Measurements from ENCODE around the gene HIGD1A. TPM values are rescaled to one million over a fixed set of nuclear protein-coding genes. Genes with fewer than 3 reads are reported as not detected.
A peak's percentile ranks its signal among the peaks of the same experiment; 100 is the strongest.

HIGD1A gene
- total RNA-seq, 1 donor from 2014 or later = 90.1 TPM

DNA sequence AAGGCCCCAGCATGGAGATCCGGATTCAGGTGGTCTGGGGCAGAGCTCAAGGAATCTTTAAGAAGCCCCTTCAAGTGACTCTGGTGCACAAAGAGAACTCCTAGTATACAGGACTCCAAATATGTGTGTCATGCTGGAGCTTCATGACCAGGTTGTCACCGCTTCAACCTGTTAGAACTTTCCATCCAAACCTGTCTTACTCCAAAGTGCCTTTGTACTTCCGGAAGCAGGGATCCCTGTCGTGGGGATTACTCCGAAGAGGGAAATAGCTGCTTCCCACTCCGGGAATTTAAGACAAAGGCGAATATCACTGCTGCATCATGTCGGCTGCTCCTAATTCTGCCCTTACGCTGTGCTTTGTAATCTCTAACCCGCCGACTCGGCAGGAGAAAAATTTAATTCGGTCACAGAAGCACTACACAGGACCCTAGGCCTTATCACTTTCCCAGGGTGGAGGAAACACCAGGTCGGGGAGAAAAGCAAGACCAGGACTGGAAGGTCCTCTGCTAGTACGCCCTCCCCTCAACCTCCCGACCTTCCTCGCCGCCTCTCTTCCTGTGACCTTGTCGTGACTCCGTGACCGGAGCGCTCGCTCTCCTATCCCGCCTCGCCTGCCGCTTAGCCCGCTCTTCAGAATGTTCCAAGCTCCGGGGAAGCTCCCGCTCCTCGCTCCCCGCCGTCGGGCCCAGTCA lies 730 bp downstream of the HIGD1A start:
- peaks cover 17% of the 10 kb centered on the region for H3K36me3 Mint-ChIP-seq (ENCODE audit: low read depth)
- peaks cover 23% of the 10 kb centered on the region for H3K27me3 Mint-ChIP-seq (ENCODE audit: insufficient read depth)
- peak overlapping the region; percentile 90 for H3K27ac Mint-ChIP-seq
- no peaks in the 10 kb centered on the region for H3K9me3 Mint-ChIP-seq
- H3K4me1 Mint-ChIP-seq (ENCODE audit: low read depth) = peaks cover 43% of the 10 kb centered on the region
- intact Hi-C loops (cut with micrococcal nuclease) = loop anchor here (1.0 to 10.0 kb wide), 10 partner anchors 22 to 1531 kb away; partner anchors contain the start of genes ABHD5, CCDC13, NKTR and SNRK
- peak overlapping the region; percentile 99 for H3K4me3 Mint-ChIP-seq
- DNase-seq (ENCODE audit: low spot score) = peak; percentile 40

- peaks cover 17% of the 10 kb centered on the region for H3K36me3 Mint-ChIP-seq (ENCODE audit: low read depth)
- no peak for DNase-seq (ENCODE audit: low spot score)
- intact Hi-C loops (cut with micrococcal nuclease) = loop anchor here (5.0 to 10.0 kb wide), 2 partner anchors 484 to 1532 kb away; partner anchors contain the start of genes SNRK and TCAIM
- peak overlapping the region; percentile 99 for H3K4me3 Mint-ChIP-seq
- no peaks in the 10 kb centered on the region for H3K9me3 Mint-ChIP-seq
- H3K27ac Mint-ChIP-seq = no peak overlapping the region
- peaks cover 22% of the 10 kb centered on the region for H3K27me3 Mint-ChIP-seq (ENCODE audit: insufficient read depth)
- H3K4me1 Mint-ChIP-seq (ENCODE audit: low read depth) = peaks cover 43% of the 10 kb centered on the region
These were observed 1.3 kb downstream of the HIGD1A start for GRCh38 chr3:42802876-42803413.

DNA sequence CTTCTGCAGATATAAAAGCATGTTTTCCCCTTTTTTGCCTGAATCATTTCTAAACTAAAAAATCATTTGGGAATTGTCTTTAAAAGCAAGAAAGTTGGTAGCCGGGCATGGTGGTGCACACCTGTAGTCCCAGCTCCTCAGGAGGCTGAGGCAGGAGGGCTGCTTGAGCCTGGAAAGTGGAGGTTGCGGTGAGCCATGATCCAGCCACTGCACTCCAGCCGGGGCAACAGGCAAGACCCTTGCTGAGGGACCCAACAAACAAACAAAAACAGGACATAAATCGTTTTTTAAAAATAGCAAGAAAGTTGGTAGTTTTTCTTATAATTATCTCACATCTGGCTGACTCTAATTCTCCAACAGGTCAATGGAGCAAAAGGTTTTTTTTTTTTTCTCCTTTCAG lies 2.5 kb downstream of the HIGD1A start:
- peaks cover 14% of the 10 kb centered on the region for H3K27me3 Mint-ChIP-seq (ENCODE audit: insufficient read depth)
- no peak overlapping the region for H3K27ac Mint-ChIP-seq
- no peak overlapping the region for H3K4me3 Mint-ChIP-seq
- intact Hi-C loops (cut with micrococcal nuclease) = loop anchor here (5.0 to 10.0 kb wide), 2 partner anchors 486 to 1533 kb away; partner anchors contain the start of genes SNRK and TCAIM
- DNase-seq (ENCODE audit: low spot score) = no peak
- H3K36me3 Mint-ChIP-seq (ENCODE audit: low read depth) = peaks cover 17% of the 10 kb centered on the region
- no peaks in the 10 kb centered on the region for H3K9me3 Mint-ChIP-seq
- peaks cover 43% of the 10 kb centered on the region for H3K4me1 Mint-ChIP-seq (ENCODE audit: low read depth)

DNA sequence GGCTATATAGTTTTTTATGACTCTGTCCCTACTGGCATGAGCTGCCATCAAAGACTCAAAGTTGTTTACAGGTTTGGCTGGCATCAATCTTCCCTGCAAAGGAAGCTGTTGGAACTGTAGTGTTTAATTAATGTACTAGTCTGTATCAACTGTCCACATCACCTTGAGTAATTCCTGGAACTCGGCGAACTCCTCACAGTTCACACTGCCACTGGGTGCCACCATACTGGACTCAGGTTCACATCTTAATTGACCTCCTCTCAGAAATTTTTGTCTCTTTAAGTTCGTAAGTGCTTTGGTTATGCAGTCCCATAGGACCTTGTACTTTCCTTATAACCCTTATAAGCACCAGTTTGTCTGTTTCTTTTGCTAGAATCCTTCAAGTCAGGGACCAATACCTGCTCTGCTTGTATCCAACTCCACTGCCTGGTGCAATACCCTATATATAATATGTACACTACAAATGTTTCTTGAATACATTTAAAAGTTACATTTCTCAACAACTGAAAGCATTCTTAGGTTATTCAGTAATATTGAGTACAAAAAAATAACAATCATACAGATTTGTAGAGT lies 3.2 kb downstream of the HIGD1A start:
- no peak overlapping the region for H3K4me3 Mint-ChIP-seq
- peaks cover 17% of the 10 kb centered on the region for H3K36me3 Mint-ChIP-seq (ENCODE audit: low read depth)

GRCh38 chr3:42800251-42800650 lies 4.0 kb downstream of the HIGD1A start:
- peaks cover 2% of the 10 kb centered on the region for H3K27me3 Mint-ChIP-seq (ENCODE audit: insufficient read depth)
- DNase-seq (ENCODE audit: low spot score) = no peak
- no peak overlapping the region for H3K27ac Mint-ChIP-seq
- intact Hi-C loops (cut with micrococcal nuclease) = loop anchor here (5.0 to 10.0 kb wide), 2 partner anchors 487 to 1535 kb away; partner anchors contain the start of genes SNRK and TCAIM
- H3K36me3 Mint-ChIP-seq (ENCODE audit: low read depth) = peaks cover 20% of the 10 kb centered on the region
- no peaks in the 10 kb centered on the region for H3K9me3 Mint-ChIP-seq
- H3K4me1 Mint-ChIP-seq (ENCODE audit: low read depth) = peaks cover 43% of the 10 kb centered on the region
- H3K4me3 Mint-ChIP-seq = no peak overlapping the region

More for the DNA sequence above, 3.2 kb downstream of the HIGD1A start:
- H3K4me1 Mint-ChIP-seq (ENCODE audit: low read depth) = peaks cover 43% of the 10 kb centered on the region
- DNase-seq (ENCODE audit: low spot score) = no peak
- peaks cover 9% of the 10 kb centered on the region for H3K27me3 Mint-ChIP-seq (ENCODE audit: insufficient read depth)
- H3K27ac Mint-ChIP-seq = no peak overlapping the region
- intact Hi-C loops (cut with micrococcal nuclease) = loop anchor here (5.0 to 10.0 kb wide), 2 partner anchors 486 to 1534 kb away; partner anchors contain the start of genes SNRK and TCAIM
- H3K9me3 Mint-ChIP-seq = no peaks in the 10 kb centered on the region

DNA sequence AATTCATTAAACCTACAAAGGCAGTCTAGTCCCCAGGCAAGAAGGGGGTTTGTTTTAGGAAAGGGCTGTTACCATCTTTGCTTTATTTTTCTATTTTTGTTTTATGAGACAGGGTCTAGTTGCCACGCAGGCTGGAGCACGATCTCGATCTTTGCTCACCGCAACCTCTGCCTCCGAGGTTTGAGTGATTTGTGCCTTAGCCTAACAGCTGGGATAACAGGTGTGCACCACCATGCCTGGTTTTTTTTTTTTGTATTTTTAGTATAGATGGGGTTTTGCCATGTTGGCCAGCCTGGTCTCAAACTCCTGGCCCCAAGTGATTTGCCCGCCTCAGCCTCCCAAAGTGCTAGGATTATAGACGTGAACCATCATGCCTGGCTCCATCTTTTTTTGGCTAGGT lies 4.9 kb downstream of the HIGD1A start:
- Mint-ChIP-seq H3K9me3 (no peaks in the 10 kb centered on the region), H3K27me3 (ENCODE audit: insufficient read depth) (no peaks in the 10 kb centered on the region), H3K4me3 (no peak overlapping the region), H3K27ac (no peak overlapping the region), H3K36me3 (ENCODE audit: low read depth) (peaks cover 20% of the 10 kb centered on the region), H3K4me1 (ENCODE audit: low read depth) (peaks cover 35% of the 10 kb centered on the region)
- no peak for DNase-seq (ENCODE audit: low spot score)
- intact Hi-C loops (cut with micrococcal nuclease) = no loop called here

GRCh38 chr3:42796332-42796885 lies 7.9 kb downstream of the HIGD1A start:
- Mint-ChIP-seq H3K36me3 (ENCODE audit: low read depth) (peaks cover 25% of the 10 kb centered on the region), H3K4me1 (ENCODE audit: low read depth) (peaks cover 13% of the 10 kb centered on the region)

GRCh38 chr3:42795621-42796181 lies 8.6 kb downstream of the HIGD1A start:
- no peaks in the 10 kb centered on the region for H3K27me3 Mint-ChIP-seq (ENCODE audit: insufficient read depth)
- peaks cover 11% of the 10 kb centered on the region for H3K4me1 Mint-ChIP-seq (ENCODE audit: low read depth)
- DNase-seq (ENCODE audit: low spot score) = no peak
- peaks cover 23% of the 10 kb centered on the region for H3K36me3 Mint-ChIP-seq (ENCODE audit: low read depth)
- no peaks in the 10 kb centered on the region for H3K9me3 Mint-ChIP-seq
- intact Hi-C loops (cut with micrococcal nuclease) = no loop called here
- H3K4me3 Mint-ChIP-seq = no peak overlapping the region
- H3K27ac Mint-ChIP-seq = no peak overlapping the region

More at GRCh38 chr3:42796332-42796885, 7.9 kb downstream of the HIGD1A start:
- H3K9me3 Mint-ChIP-seq = no peaks in the 10 kb centered on the region
- intact Hi-C loops (cut with micrococcal nuclease) = no loop called here
- H3K4me3 Mint-ChIP-seq = no peak overlapping the region
- no peak overlapping the region for H3K27ac Mint-ChIP-seq
- DNase-seq (ENCODE audit: low spot score) = no peak
- no peaks in the 10 kb centered on the region for H3K27me3 Mint-ChIP-seq (ENCODE audit: insufficient read depth)

GRCh38 chr3:42790714-42791229 lies 13.5 kb downstream of the HIGD1A start:
- intact Hi-C loops (cut with micrococcal nuclease) = no loop called here
- DNase-seq (ENCODE audit: low spot score) = no peak
- Mint-ChIP-seq H3K9me3 (no peaks in the 10 kb centered on the region), H3K27me3 (ENCODE audit: insufficient read depth) (no peaks in the 10 kb centered on the region), H3K4me3 (no peak overlapping the region), H3K27ac (no peak overlapping the region), H3K36me3 (ENCODE audit: low read depth) (peaks cover 26% of the 10 kb centered on the region), H3K4me1 (ENCODE audit: low read depth) (peaks cover 6% of the 10 kb centered on the region)

- Mint-ChIP-seq H3K9me3 (no peaks in the 10 kb centered on the region), H3K4me3 (no peak overlapping the region), H3K27me3 (ENCODE audit: insufficient read depth) (no peaks in the 10 kb centered on the region), H3K4me1 (ENCODE audit: low read depth) (peaks cover 6% of the 10 kb centered on the region), H3K27ac (no peak overlapping the region), H3K36me3 (ENCODE audit: low read depth) (peaks cover 23% of the 10 kb centered on the region)
- no peak for DNase-seq (ENCODE audit: low spot score)
- intact Hi-C loops (cut with micrococcal nuclease) = no loop called here
These were observed 17.7 kb downstream of the HIGD1A start for GRCh38 chr3:42786631-42787030.

GRCh38 chr3:42786212-42786611 lies 18.1 kb downstream of the HIGD1A start:
- DNase-seq (ENCODE audit: low spot score) = no peak
- H3K4me3 Mint-ChIP-seq = no peak overlapping the region
- intact Hi-C loops (cut with micrococcal nuclease) = no loop called here
- peaks cover 23% of the 10 kb centered on the region for H3K36me3 Mint-ChIP-seq (ENCODE audit: low read depth)
- H3K27ac Mint-ChIP-seq = no peak overlapping the region
- H3K27me3 Mint-ChIP-seq (ENCODE audit: insufficient read depth) = no peaks in the 10 kb centered on the region
- no peaks in the 10 kb centered on the region for H3K9me3 Mint-ChIP-seq
- H3K4me1 Mint-ChIP-seq (ENCODE audit: low read depth) = peaks cover 6% of the 10 kb centered on the region

DNA sequence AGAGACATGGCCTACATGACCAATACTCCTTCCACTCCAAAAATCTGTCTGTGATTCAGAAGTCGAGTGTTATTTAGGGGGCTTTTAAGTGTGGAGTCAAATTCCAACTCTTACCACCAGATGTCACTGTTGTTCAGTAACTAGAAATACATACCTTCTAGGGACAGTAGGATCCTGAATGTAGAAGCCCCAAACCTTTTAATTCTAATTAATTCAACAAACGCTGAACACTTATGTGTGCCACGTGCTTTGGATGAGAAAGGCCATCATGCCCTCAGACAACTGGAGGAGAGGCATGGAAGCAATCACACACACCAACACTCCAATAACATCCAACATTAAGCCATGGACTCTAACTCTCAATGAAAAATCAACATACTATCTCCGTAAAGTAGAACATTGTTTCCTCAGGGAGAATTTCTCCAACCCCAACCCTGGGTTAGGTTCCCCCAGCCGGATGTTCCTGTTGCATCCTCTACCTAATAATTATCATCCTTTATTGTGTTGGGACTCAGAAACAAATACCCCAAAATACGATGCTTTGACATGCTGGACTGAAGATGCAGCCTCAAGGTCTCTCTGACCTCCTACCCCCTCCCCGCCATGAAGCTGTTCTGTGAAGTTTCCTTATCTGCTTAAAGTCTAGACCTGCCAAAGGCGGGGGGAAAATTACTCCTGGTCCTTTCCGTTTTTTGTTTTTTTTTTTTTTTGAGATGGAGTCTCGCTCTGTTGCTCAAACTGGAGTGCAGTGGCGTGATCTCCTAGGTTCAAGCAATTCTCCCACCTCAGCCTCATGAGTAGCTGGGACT lies 23.2 kb downstream of the HIGD1A start:
- no peak overlapping the region for H3K27ac Mint-ChIP-seq
- no peak for DNase-seq (ENCODE audit: low spot score)

More for the DNA sequence above, 23.2 kb downstream of the HIGD1A start:
- Mint-ChIP-seq H3K4me3 (no peak overlapping the region), H3K27me3 (ENCODE audit: insufficient read depth) (no peaks in the 10 kb centered on the region), H3K36me3 (ENCODE audit: low read depth) (peaks cover 14% of the 10 kb centered on the region), H3K9me3 (no peaks in the 10 kb centered on the region), H3K4me1 (ENCODE audit: low read depth) (peaks cover 6% of the 10 kb centered on the region)
- intact Hi-C loops (cut with micrococcal nuclease) = loop anchor here (1.0 to 2.0 kb wide), 4 partner anchors 23 to 100 kb away; partner anchors contain the start of gene HIGD1A
